IPS DF 6.9 (cell line): ENCODE results near the gene DNAJB9.

ENCODE experiments used
- DNase-seq: peaks from one replicate; pipeline ENCODE4 v3.0.0-alpha.2; 2013; ENCODE audit warnings: low read depth, low spot score
- H3K27ac ChIP-seq: one replicate; pipeline ENCODE4 v1.5.1; 2013; ENCODE audit warnings: low read length, control low read depth
- H3K27me3 ChIP-seq: 2 replicates; pipeline ENCODE4 v1.6.1; 2013; ENCODE audit warnings: mild to moderate bottlenecking, low read length; ENCODE audit not compliant: control insufficient read depth, insufficient read depth
- H3K36me3 ChIP-seq: 2 replicates; pipeline ENCODE4 v1.6.1; 2013; ENCODE audit warnings: low read length; ENCODE audit not compliant: control insufficient read depth, insufficient read depth
- H3K4me1 ChIP-seq: 2 replicates; pipeline ENCODE4 v1.6.1; 2013; ENCODE audit warnings: low read length; ENCODE audit not compliant: control insufficient read depth, insufficient read depth
- H3K4me3 ChIP-seq: 2 replicates; pipeline ENCODE4 v1.5.1; 2013; ENCODE audit warnings: mild to moderate bottlenecking, low read length
- H3K9me3 ChIP-seq: 2 replicates; pipeline ENCODE4 v1.6.1; 2013; ENCODE audit warnings: low read length, inconsistent platforms; ENCODE audit not compliant: control insufficient read depth, insufficient read depth
- WGBS: extraction: QIAGEN DNeasy Blood & Tissue Kit; methylation state at CpG from one replicate; pipeline ENCODE4 v1.1.7; 2013; ENCODE audit warnings: mixed read lengths, missing lambda C conversion rate; ENCODE audit not compliant: insufficient read length, insufficient coverage; 5-methylcytosine and 5-hydroxymethylcytosine counted together

DNAJB9 gene

DNA sequence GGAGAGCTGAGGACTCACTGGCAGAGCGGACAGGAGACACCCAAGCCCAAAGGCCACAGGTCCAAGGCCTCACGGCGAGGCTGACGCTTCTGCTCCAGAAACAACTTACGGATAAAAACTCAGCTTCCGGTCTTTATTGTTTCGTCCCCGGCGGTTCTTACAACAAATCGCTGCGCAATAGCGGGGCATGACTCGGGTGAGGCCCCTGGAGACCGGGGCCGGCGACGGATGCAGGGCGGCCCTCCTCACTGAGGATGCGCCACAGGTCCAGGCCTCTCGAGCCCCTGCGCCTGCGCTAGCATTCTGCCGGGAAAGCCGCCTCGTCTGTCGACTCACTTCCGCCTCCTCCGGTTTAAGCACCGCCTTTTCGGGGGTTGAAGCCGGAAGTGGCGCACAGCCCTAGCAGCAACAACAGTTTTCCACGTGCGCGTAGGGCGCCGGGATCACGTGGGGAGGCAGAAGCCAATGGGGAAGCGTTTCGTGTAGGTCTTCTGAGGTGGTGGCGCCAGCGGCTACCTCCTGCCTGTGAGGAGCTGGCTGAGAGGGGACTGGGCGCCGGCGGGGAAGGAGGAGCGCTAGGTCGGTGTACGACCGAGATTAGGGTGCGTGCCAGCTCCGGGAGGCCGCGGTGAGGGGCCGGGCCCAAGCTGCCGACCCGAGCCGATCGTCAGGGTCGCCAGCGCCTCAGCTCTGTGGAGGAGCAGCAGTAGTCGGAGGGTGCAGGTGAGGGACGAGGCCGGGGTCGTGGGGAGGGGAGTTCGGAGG, at the start of gene DNAJB9, which contains the start of gene THAP5:
TSS of gene DNAJB9 (plus strand) at position 494 of the 765 bp plus-strand sequence. CDS start 1,853 bp downstream, outside the sequence.
TSS of gene THAP5 (minus strand) at position 326 of the 765 bp plus-strand sequence. CDS start at position 189, 137 bp downstream.
- no CpG with 5 or more reads among the region's 65 CpGs for WGBS
- no peaks in the 10 kb centered on the region for H3K9me3 ChIP-seq
- H3K4me1 ChIP-seq, result no peaks in the 10 kb centered on the region; the same call in 1 of the 2 replicates
- no peaks in the 10 kb centered on the region for H3K36me3 ChIP-seq
- H3K4me3 ChIP-seq, result peak within 1 kb of the TSS; percentile 63
- peak; percentile 99 for DNase-seq
- H3K27ac ChIP-seq, result no peak within 1 kb of the TSS
- H3K27me3 ChIP-seq, result no peaks in the 10 kb centered on the region

DNA sequence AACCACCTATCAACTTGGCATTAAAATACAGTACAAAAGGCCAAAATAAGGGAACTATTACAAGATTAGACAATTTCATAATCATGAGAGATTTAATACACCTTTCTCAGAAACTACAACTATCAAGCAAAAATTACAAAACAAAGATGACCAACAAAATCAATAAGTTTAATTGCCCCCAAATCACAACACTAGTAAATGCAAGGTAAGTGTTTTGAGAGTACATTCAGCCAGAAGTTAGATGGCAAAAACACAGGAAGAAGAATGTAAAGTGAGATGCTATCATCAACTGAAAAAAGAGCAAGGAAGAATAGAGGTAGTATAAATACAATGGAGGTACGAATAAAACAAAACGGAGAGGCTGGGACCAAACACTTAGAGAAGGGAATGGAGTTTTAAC, 46.9 kb upstream of the DNAJB9 start:
- Histone ChIP-seq H3K27me3 (no peaks in the 10 kb centered on the region), H3K9me3 (no peaks in the 10 kb centered on the region), H3K36me3 (no peaks in the 10 kb centered on the region), H3K27ac (no peak overlapping the region), H3K4me1 (no peaks in the 10 kb centered on the region; the same call in 1 of the 2 replicates), H3K4me3 (no peak overlapping the region)
- WGBS, result no CpG with 5 or more reads among the region's 2 CpGs
- DNase-seq, result no peak

DNA sequence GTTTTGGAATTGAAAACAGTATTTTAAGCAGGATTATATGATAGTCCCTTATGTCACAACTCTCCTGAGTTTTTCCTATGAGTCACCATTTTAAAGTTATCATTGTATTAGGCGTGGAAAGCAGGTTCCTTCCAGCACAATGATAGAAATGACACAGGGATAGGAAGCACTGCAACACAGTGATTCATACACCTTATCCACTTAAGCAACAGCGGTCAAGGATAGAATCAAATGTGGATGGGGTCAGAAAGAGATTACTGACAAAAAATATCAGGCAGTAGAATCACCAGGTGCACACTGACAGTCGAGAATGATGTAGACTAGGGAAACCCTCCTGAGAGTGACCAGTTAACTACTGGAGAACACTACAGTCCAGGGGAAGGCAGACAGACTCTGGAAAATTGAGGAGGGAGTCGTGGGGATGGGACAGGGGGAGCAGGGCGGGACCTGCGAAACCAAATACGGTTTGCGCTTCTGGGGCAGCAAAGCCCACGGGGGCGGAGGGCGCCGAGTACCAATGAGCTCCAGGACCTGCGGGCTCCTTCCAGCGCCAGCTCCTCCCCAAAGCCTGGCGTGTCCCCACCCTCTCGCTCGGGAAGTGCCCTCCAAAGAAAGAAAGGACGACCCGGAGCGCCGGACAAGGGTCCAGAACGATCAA, 44.2 kb upstream of the DNAJB9 start:
- no peaks in the 10 kb centered on the region; the same call in 1 of the 2 replicates for H3K4me1 ChIP-seq
- no peak overlapping the region for H3K27ac ChIP-seq
- no peaks in the 10 kb centered on the region for H3K36me3 ChIP-seq
- no peaks in the 10 kb centered on the region for H3K27me3 ChIP-seq
- H3K4me3 ChIP-seq, result peak overlapping the region; percentile 60; the same call in 1 of the 2 replicates
- WGBS, result no CpG with 5 or more reads among the region's 22 CpGs
- peak; percentile 50 for DNase-seq
- H3K9me3 ChIP-seq, result no peaks in the 10 kb centered on the region

DNA sequence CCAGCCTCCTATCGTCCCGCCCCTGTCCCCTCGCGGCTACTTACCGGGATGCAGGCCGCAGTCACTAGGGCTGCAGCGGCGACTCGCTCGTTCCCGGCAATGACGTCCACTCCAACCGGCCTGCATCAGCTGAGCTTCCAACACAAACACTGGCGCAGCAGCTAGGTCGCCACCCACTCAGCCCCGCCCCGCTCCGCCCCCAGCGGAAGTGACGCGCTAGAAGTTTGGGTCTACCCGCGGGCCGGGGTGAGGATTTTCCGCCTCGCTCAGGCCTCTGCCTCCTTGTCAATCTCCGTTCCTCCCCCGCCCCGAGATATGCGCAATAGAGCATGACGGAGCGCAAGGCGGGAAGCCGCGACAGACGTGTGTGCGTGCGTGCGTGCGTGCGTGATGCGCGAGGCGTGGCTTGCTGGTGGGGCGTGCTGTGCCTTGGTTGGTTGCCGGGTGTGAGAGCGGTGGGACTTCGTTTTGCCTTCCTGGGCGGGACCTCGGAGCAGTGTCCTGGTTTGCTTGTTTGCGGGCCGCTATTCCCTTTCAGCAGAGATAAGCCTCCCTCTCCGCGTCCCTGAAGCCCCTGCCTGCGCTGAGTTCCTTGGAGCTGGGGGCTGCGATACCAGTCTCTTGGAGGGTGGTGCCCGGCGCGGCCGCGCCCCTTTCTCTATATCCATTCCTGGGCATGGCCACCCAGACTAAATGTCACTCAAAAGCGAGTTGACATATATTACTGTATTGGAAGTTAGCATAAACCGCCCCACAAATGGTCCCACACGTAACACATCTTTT, 43.5 kb upstream of the DNAJB9 start, which contains the start of gene PNPLA8:
TSS of gene PNPLA8 (minus strand) at position 151 of the 783 bp plus-strand sequence. CDS start 10,644 bp downstream, outside the sequence.
- H3K27me3 ChIP-seq, result no peaks in the 10 kb centered on the region
- no peaks in the 10 kb centered on the region for H3K36me3 ChIP-seq
- DNase-seq, result peak; percentile 96
- no peak within 1 kb of the TSS for H3K27ac ChIP-seq
- H3K4me3 ChIP-seq, result peak within 1 kb of the TSS; percentile 60; the same call in 1 of the 2 replicates
- no CpG with 5 or more reads among the region's 64 CpGs for WGBS
- H3K4me1 ChIP-seq, result no peaks in the 10 kb centered on the region; the same call in 1 of the 2 replicates
- no peaks in the 10 kb centered on the region for H3K9me3 ChIP-seq

DNA sequence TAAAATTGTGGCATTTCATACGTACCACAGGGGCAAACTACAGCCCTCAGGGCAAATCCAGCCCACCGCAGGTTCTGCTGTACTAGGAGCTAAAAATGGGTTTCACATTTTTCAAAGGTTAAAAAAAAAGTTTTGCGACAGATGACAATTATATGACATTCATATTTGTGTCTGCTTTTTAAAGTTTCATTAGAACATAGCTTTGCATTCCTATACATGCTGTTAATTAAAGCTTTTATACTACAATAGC, 43.0 kb upstream of the DNAJB9 start:
- no CpG with 5 or more reads among the region's 3 CpGs for WGBS
- no peak overlapping the region for H3K27ac ChIP-seq
- no peaks in the 10 kb centered on the region for H3K27me3 ChIP-seq
- peak overlapping the region; percentile 60; the same call in 1 of the 2 replicates for H3K4me3 ChIP-seq
- no peaks in the 10 kb centered on the region for H3K36me3 ChIP-seq
- H3K4me1 ChIP-seq, result no peaks in the 10 kb centered on the region; the same call in 1 of the 2 replicates
- no peak for DNase-seq
- no peaks in the 10 kb centered on the region for H3K9me3 ChIP-seq

DNA sequence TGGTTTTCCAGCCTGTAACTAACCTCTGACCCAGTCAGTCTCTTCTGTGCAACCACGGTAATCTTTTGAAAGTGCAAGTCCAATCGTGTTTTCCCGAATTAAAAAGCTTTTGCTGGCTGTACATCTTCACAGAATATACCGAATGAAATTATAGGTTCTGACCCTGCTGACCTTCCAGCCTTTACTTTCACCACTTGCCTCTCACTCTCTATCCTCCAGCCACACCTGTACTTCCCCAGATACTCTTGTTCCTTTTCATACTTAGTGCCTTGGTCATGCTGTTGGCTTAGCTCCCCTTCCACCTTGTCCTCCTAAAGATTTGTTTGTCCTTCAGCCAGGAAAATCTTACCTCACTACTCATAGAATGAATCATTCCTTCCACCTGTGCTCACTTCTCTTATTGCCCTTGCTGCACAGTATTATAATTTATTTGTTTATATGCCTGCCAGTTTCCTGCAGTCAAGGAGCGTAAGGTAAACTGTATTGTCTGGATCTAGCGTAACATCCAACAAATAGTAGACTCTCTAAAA, 41.4 kb upstream of the DNAJB9 start:
- H3K36me3 ChIP-seq, result no peaks in the 10 kb centered on the region
- no CpG with 5 or more reads among the region's 6 CpGs for WGBS

DNA sequence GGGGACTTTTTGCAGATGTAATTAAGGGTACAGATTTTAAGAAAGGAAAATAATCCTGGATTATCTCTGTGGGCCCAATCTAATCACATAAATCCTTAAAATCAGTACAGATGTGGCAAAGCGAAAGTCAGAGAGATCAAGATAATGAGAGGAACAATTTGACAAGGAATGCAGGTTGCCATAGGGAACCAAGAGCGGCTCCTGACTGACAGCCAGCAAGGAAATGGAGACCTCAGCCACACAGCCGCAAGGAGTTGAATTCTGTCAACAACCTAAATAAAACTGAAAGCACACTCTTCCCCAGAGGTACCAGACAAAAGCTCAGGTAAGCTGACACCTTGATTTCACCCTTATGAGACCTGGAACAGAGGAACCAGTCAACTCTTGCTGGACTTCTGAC, 40.3 kb upstream of the DNAJB9 start:
- no peak overlapping the region for H3K27ac ChIP-seq
- H3K36me3 ChIP-seq, result no peaks in the 10 kb centered on the region
- no CpG with 5 or more reads among the region's 3 CpGs for WGBS
- H3K27me3 ChIP-seq, result no peaks in the 10 kb centered on the region
- no peak for DNase-seq
- H3K4me1 ChIP-seq, result no peaks in the 10 kb centered on the region
- H3K4me3 ChIP-seq, result no peak overlapping the region
- no peaks in the 10 kb centered on the region for H3K9me3 ChIP-seq

More for the DNA sequence above, 41.4 kb upstream of the DNAJB9 start:
- H3K4me3 ChIP-seq, result no peak overlapping the region
- no peaks in the 10 kb centered on the region for H3K9me3 ChIP-seq
- no peak for DNase-seq
- H3K27ac ChIP-seq, result no peak overlapping the region
- H3K4me1 ChIP-seq, result no peaks in the 10 kb centered on the region
- H3K27me3 ChIP-seq, result no peaks in the 10 kb centered on the region

DNA sequence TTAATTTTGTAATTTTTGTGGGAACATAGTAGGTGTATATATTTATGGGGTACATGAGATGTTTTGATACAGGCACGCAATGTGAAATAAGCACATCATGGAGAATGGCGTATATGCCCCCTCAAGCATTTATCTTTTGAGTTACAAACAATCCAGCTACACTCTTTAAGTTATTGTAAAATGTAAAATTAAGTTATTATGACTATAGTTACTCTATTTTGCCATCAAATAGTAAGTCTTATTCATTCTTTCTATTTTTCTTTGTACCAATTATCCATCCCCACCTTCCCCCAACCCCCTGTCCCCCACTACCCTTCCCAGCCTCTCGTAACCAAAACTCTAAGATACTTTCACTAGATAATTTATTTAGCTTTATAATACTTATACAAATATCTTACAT, 36.0 kb upstream of the DNAJB9 start:
- no peaks in the 10 kb centered on the region for H3K36me3 ChIP-seq
- WGBS, result 100% methylated on average over 1 of the region's 3 CpGs
- H3K27ac ChIP-seq, result no peak overlapping the region

DNA sequence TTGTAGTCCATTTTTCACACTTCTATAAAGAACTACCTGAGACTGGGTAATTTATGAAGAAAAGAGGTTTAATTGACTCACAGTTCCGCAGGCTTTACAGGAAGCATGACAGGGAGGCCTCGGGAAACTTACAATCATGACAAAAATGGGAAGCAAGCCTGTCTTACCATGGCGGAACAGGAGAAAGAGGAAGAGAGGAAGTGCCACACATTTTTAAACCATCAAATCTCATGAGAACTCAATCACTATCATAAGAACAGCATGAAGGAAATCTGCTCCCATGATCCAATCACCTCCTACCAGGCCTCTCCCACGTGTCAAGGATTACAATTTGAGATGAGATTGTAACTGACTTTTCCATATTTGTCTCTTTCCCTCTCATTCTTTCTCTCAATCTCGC, 34.4 kb upstream of the DNAJB9 start:
- WGBS, result no CpG with 5 or more reads among the region's 5 CpGs
- H3K4me3 ChIP-seq, result no peak overlapping the region

More for the DNA sequence above, 36.0 kb upstream of the DNAJB9 start:
- no peak overlapping the region for H3K4me3 ChIP-seq
- H3K9me3 ChIP-seq, result no peaks in the 10 kb centered on the region
- no peaks in the 10 kb centered on the region for H3K4me1 ChIP-seq
- H3K27me3 ChIP-seq, result no peaks in the 10 kb centered on the region
- DNase-seq, result no peak

DNA sequence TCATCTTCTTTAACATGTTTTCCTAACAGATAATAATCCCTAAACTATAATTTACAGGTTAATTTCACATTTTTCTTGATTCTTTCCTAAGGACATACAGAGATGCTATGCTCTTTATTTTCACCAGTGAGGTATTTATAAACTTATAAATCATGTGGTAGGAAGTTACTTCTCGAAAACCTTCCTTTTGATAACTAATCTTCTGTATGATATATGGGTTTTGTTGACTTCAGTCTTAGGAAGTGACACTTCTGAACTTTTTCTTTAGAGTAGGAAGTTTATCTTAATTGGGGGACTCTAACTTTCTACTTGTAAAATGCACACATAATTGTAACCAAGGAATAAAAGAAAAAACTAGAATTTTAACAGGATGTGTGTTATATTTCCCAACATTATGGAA, 33.9 kb upstream of the DNAJB9 start:
- Histone ChIP-seq H3K9me3 (no peaks in the 10 kb centered on the region), H3K4me1 (no peaks in the 10 kb centered on the region), H3K4me3 (no peak overlapping the region), H3K36me3 (no peaks in the 10 kb centered on the region), H3K27ac (no peak overlapping the region), H3K27me3 (no peaks in the 10 kb centered on the region)
- DNase-seq, result no peak
- no CpG with 5 or more reads among the region's 1 CpG for WGBS

More for the DNA sequence above, 34.4 kb upstream of the DNAJB9 start:
- Histone ChIP-seq H3K9me3 (no peaks in the 10 kb centered on the region), H3K27ac (no peak overlapping the region), H3K4me1 (no peaks in the 10 kb centered on the region), H3K36me3 (no peaks in the 10 kb centered on the region), H3K27me3 (no peaks in the 10 kb centered on the region)
- no peak for DNase-seq
